ENCODE results near the gene DIPK1C.

DIPK1C gene

GRCh38 chr18:74395006-74395405, 62.1 kb downstream of the DIPK1C start:
- Histone ChIP-seq H3K27me3 (ENCODE audit: control insufficient read depth, insufficient read depth, low read length) (no peaks in the 10 kb centered on the region), H3K4me3 (ENCODE audit: low read depth, low read length) (no peak overlapping the region), H3K36me3 (ENCODE audit: control insufficient read depth, insufficient read depth, low read length) (no peaks in the 10 kb centered on the region), H3K4me1 (ENCODE audit: control insufficient read depth, insufficient read depth, low read length) (no peaks in the 10 kb centered on the region), H3K9me3 (ENCODE audit: control insufficient read depth, insufficient read depth, low read length) (no peaks in the 10 kb centered on the region), H3K9ac (ENCODE audit: low read depth, low read length) (no peak overlapping the region)

- Histone ChIP-seq H3K9me3 (ENCODE audit: control insufficient read depth, insufficient read depth, low read length) (no peaks in the 10 kb centered on the region), H3K36me3 (ENCODE audit: control insufficient read depth, insufficient read depth, low read length) (no peaks in the 10 kb centered on the region), H3K27me3 (ENCODE audit: control insufficient read depth, insufficient read depth, low read length) (no peaks in the 10 kb centered on the region), H3K4me3 (ENCODE audit: low read depth, low read length) (no peak overlapping the region), H3K9ac (ENCODE audit: low read depth, low read length) (no peak overlapping the region), H3K4me1 (ENCODE audit: control insufficient read depth, insufficient read depth, low read length) (no peaks in the 10 kb centered on the region)
These were observed 64.8 kb downstream of the DIPK1C start for GRCh38 chr18:74392323-74392722.

DNA sequence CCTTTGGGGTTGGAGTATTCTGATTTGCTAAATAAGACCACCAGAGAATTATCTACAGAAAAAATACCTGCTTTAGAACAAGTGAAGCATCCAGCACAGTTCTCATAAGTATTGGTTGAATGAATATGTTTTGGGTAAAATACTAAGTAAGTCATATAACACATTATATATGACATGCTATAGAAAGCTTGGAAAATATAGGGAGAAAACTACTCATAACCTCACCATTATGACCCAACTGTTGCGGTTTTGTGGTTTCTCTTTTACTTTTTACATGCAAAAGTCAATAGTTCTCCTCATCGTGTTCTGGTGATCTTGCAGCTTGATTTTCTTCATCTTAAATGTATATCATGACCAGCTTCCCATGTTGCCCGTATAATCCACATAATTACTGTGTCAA, 66.2 kb downstream of the DIPK1C start:
- H3K27me3 ChIP-seq (ENCODE audit: control insufficient read depth, insufficient read depth, low read length), result no peaks in the 10 kb centered on the region
- no peaks in the 10 kb centered on the region for H3K4me1 ChIP-seq (ENCODE audit: control insufficient read depth, insufficient read depth, low read length)
- no peaks in the 10 kb centered on the region for H3K9me3 ChIP-seq (ENCODE audit: control insufficient read depth, insufficient read depth, low read length)
- H3K4me3 ChIP-seq (ENCODE audit: low read depth, low read length), result no peak overlapping the region
- H3K9ac ChIP-seq (ENCODE audit: low read depth, low read length), result no peak overlapping the region
- no peaks in the 10 kb centered on the region for H3K36me3 ChIP-seq (ENCODE audit: control insufficient read depth, insufficient read depth, low read length)

- Histone ChIP-seq H3K9ac (ENCODE audit: low read depth, low read length) (no peak overlapping the region), H3K4me1 (ENCODE audit: control insufficient read depth, insufficient read depth, low read length) (no peaks in the 10 kb centered on the region), H3K27me3 (ENCODE audit: control insufficient read depth, insufficient read depth, low read length) (no peaks in the 10 kb centered on the region), H3K9me3 (ENCODE audit: control insufficient read depth, insufficient read depth, low read length) (no peaks in the 10 kb centered on the region), H3K36me3 (ENCODE audit: control insufficient read depth, insufficient read depth, low read length) (no peaks in the 10 kb centered on the region), H3K4me3 (ENCODE audit: low read depth, low read length) (no peak overlapping the region)
These were observed 67.1 kb downstream of the DIPK1C start for GRCh38 chr18:74389991-74390390.

- Histone ChIP-seq H3K9ac (ENCODE audit: low read depth, low read length) (no peak overlapping the region), H3K4me1 (ENCODE audit: control insufficient read depth, insufficient read depth, low read length) (no peaks in the 10 kb centered on the region)
These were observed 67.8 kb downstream of the DIPK1C start for GRCh38 chr18:74389171-74389927.

GRCh38 chr18:74388227-74388626, 68.9 kb downstream of the DIPK1C start:
- Histone ChIP-seq H3K9ac (ENCODE audit: low read depth, low read length) (no peak overlapping the region), H3K27me3 (ENCODE audit: control insufficient read depth, insufficient read depth, low read length) (no peaks in the 10 kb centered on the region), H3K36me3 (ENCODE audit: control insufficient read depth, insufficient read depth, low read length) (no peaks in the 10 kb centered on the region), H3K4me3 (ENCODE audit: low read depth, low read length) (no peak overlapping the region), H3K9me3 (ENCODE audit: control insufficient read depth, insufficient read depth, low read length) (no peaks in the 10 kb centered on the region), H3K4me1 (ENCODE audit: control insufficient read depth, insufficient read depth, low read length) (peaks cover 3% of the 10 kb centered on the region)

More at GRCh38 chr18:74389171-74389927, 67.8 kb downstream of the DIPK1C start:
- Histone ChIP-seq H3K9me3 (ENCODE audit: control insufficient read depth, insufficient read depth, low read length) (no peaks in the 10 kb centered on the region), H3K27me3 (ENCODE audit: control insufficient read depth, insufficient read depth, low read length) (no peaks in the 10 kb centered on the region), H3K4me3 (ENCODE audit: low read depth, low read length) (no peak overlapping the region), H3K36me3 (ENCODE audit: control insufficient read depth, insufficient read depth, low read length) (no peaks in the 10 kb centered on the region)

DNA sequence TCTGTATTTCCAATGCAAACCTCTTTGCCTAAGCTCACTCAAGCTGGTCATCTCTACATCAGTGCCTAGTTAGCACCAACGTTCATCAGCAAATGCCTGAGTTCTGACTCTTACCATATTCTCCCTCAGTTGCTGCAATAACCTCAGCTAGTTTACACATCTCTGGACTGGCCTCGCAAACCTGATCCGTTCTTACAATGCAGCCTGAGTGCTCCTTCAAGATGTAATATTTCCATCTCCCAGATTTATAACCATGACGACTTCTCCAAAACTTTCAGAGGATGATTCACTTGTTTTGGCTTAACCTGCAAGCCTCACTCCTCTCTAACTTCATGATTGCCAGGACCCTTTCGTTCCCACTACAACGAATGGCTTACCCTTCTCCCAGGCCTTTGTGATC, 69.7 kb downstream of the DIPK1C start:
- Histone ChIP-seq H3K27me3 (ENCODE audit: control insufficient read depth, insufficient read depth, low read length) (no peaks in the 10 kb centered on the region), H3K9ac (ENCODE audit: low read depth, low read length) (no peak overlapping the region)

More for the DNA sequence above, 69.7 kb downstream of the DIPK1C start:
- peaks cover 3% of the 10 kb centered on the region for H3K4me1 ChIP-seq (ENCODE audit: control insufficient read depth, insufficient read depth, low read length)
- H3K9me3 ChIP-seq (ENCODE audit: control insufficient read depth, insufficient read depth, low read length), result no peaks in the 10 kb centered on the region
- no peaks in the 10 kb centered on the region for H3K36me3 ChIP-seq (ENCODE audit: control insufficient read depth, insufficient read depth, low read length)
- no peak overlapping the region for H3K4me3 ChIP-seq (ENCODE audit: low read depth, low read length)

Data from iPS-15b (cell line).